IPS-18c (cell line): ENCODE measurements around the gene MASP1.
"Not testable (repeated sequence)": the region's sequence is repeated elsewhere in the genome, so short reads cannot be mapped to it uniquely, and the experiment has no call there.

ENCODE experiments used
- H3K4me3 ChIP-seq: 2 replicates; pipeline ENCODE4 v1.7.0; 2013; ENCODE audit warnings: low read depth, mild to moderate bottlenecking, low read length, moderate library complexity; ENCODE audit not compliant: insufficient read depth
- H3K9me3 ChIP-seq: one replicate; pipeline ENCODE4 v1.6.1; 2013; ENCODE audit warnings: mild to moderate bottlenecking, low read length, moderate library complexity; ENCODE audit not compliant: control insufficient read depth, insufficient read depth

MASP1 gene

GRCh38 chr3:187212196-187212545 is 79.4 kb downstream of the MASP1 start:
- H3K4me3 ChIP-seq, result no peak overlapping the region
- peaks cover 3% of the 10 kb centered on the region for H3K9me3 ChIP-seq

GRCh38 chr3:187211532-187212195 is 79.9 kb downstream of the MASP1 start:
- peaks cover 5% of the 10 kb centered on the region for H3K9me3 ChIP-seq
- no peak overlapping the region for H3K4me3 ChIP-seq

- Histone ChIP-seq H3K9me3 (peaks cover 5% of the 10 kb centered on the region), H3K4me3 (no peak overlapping the region)
Measured at GRCh38 chr3:187210545-187211327, 80.8 kb downstream of the MASP1 start.

GRCh38 chr3:187210091-187210490 is 81.4 kb downstream of the MASP1 start:
- Histone ChIP-seq H3K9me3 (peaks cover 5% of the 10 kb centered on the region), H3K4me3 (no peak overlapping the region)

DNA sequence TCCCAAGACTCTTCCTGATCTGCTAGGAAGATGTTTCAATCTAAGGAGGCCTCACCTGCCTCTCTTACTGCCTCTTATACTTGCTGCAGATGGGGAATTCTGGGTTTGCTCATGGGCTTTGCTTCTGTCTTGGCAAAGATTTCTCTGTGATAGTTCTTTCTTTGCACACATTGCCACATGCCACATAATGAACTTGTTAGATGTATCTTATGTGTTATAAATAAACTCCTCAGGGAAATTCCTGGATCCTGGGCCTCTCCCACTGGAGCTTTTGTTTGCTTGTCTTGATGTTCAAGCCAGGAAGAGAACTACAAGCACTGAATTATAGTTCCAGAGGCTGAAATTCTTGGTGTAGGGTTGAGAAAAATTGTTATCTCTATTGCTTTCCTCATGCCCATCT is 82.0 kb downstream of the MASP1 start:
- no peak overlapping the region for H3K4me3 ChIP-seq
- H3K9me3 ChIP-seq, result peaks cover 5% of the 10 kb centered on the region

GRCh38 chr3:187208159-187208558 is 83.4 kb downstream of the MASP1 start:
- peaks cover 5% of the 10 kb centered on the region for H3K9me3 ChIP-seq
- H3K4me3 ChIP-seq, result no peak overlapping the region

DNA sequence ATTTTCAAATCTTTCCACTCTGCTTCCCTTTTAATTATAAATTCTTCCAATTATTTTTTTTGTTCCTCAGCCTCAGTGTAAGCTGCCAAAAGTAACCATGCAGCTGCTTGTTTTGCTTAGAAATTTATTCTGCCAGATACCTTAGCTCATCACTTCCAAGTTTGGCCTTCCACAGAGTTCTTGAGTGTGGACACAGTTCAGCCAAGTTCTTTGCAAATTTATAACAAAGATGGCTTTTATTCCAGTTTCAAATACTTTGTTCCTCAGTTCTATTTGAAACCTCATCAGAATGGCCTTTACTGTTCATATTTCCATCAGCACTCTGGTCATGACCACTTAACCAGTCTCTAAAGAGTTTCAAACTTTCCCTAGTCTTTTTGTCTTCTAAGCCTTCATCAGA is 83.9 kb downstream of the MASP1 start:
- H3K4me3 ChIP-seq, result no peak overlapping the region
- H3K9me3 ChIP-seq, result peaks cover 5% of the 10 kb centered on the region

DNA sequence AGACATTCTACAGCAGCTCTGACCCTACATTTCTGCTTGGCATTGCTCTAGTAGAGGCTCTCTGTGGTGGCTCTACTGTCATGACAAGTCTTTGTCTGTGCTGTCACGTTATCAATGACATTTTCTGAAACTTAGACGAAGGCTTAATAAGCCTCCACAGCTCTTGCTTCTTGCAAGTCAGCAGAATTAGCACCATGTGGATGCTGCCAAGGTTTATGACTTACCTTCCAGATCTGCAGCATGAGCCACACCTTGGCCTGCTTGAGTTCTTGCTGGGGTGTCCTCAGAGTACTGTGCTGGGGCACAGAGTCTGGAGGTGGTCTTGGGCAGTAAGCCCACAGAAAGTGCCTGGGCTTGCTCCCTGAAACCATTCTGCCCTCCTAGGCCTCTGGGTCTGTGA is 84.5 kb downstream of the MASP1 start:
- Histone ChIP-seq H3K9me3 (peaks cover 5% of the 10 kb centered on the region), H3K4me3 (no peak overlapping the region)

GRCh38 chr3:187205683-187206082 is 85.9 kb downstream of the MASP1 start:
- H3K4me3 ChIP-seq, result no peak overlapping the region
- H3K9me3 ChIP-seq, result peaks cover 5% of the 10 kb centered on the region

- H3K4me3 ChIP-seq, H3K9me3 ChIP-seq: not testable (repeated sequence)
Measured at GRCh38 chr3:187199463-187200050, 92.0 kb downstream of the MASP1 start.

- H3K4me3 ChIP-seq, result no peak overlapping the region
- no peaks in the 10 kb centered on the region for H3K9me3 ChIP-seq
Measured at GRCh38 chr3:187198490-187198889, 93.0 kb downstream of the MASP1 start.

DNA sequence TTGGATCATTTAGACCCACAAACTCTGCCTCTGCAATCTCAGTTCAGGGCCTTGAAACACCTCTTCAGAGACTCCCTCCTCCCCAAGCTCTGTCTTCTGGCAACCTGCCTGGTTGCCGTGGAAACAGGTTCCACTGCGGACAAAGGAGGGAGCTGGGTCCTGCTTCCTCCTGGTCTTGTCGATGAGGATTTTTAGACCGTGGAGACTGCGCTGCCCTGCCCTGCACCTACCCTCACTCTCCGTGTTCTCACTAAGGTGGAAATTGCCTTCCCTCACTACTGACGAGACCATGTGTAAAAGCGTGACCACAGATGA is 94.2 kb downstream of the MASP1 start, which contains the start of gene RTP1:
Gene RTP1 (plus strand): TSS at position 152 of the 315 bp plus-strand sequence. CDS start 30 bp downstream, at position 182.
- no peak within 1 kb of the TSS for H3K4me3 ChIP-seq
- H3K9me3 ChIP-seq, result no peaks in the 10 kb centered on the region

GRCh38 chr3:187196573-187197334 is 94.8 kb downstream of the MASP1 start:
- no peaks in the 10 kb centered on the region for H3K9me3 ChIP-seq
- no peak overlapping the region for H3K4me3 ChIP-seq

DNA sequence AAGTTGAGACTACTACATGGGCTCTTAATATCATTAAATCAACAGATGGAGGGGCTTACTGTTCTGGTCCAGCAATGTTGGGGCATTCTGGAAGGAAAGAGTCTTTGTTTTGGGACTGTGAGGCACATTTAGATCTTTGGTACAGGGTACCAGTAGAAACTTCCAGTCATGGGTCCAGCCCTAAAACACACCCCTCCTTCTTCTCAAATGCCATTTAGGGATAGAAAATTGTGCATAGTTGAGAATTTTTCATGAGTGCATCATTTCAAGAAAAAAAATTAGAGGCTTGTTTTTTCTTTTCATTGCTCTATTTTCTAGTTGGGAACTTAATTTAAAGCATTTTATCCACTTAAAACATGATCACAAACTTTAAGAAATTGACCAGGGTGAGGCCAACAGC is 98.4 kb downstream of the MASP1 start:
- Histone ChIP-seq H3K9me3 (no peaks in the 10 kb centered on the region), H3K4me3 (no peak overlapping the region)

DNA sequence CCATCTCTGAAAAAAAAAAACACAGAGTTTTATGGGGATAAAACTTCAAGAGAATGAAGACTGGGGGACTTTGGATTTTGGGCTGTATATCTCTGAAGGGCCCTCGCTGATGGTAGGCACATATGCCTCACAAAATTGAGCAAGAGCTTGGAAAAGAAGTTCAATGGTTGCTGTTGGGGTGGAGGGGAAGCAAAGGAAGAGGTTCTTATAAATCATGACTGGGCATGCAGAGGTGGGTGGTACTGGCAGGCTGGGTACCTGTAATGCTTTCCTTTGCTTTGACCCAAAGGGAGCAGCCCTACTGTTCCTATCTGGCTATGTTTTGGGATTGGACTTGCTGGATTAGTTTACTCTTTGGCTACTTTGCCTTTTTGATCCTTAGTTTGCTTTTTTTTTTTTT is 100.3 kb downstream of the MASP1 start:
- Histone ChIP-seq H3K9me3 (no peaks in the 10 kb centered on the region), H3K4me3 (no peak overlapping the region)

DNA sequence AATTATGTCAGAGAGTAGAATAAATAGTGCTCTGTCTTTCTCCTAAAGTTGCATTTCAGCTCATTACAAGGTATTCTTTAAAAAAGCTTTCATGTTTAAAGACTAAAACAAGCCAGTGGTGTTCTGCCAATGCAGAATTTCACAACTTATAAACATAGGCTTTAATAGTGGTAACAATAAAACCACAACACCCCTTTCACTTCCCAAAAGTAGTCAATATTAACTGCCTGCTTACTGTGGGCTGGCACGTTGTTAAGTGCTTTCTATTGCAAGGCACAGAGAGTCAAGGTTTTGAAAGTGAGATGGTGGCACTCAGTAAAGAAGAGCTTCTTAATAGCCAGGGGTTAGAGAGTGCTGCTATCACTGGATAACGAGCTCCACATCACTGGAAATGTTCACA is 102.6 kb downstream of the MASP1 start:
- no peak overlapping the region for H3K4me3 ChIP-seq
- no peaks in the 10 kb centered on the region for H3K9me3 ChIP-seq

- H3K9me3 ChIP-seq, result no peaks in the 10 kb centered on the region
- H3K4me3 ChIP-seq, result no peak overlapping the region
Measured at GRCh38 chr3:187186801-187187421, 104.6 kb downstream of the MASP1 start.
